Body of pancreas (tissue), 4 donors: ENCODE data around the gene IHH. TPM values are rescaled to one million over a fixed set of nuclear protein-coding genes. Genes with fewer than 3 reads are reported as not detected.

Experiments used
- ATAC-seq: fragments of 150-250 bp; one replicate; pipeline ENCODE4 v1.9.1; 2016
- DNase-seq, 4 donors: peaks; one replicate each; pipeline ENCODE4 v3.0.0-alpha.2; 2019
- H3K27ac ChIP-seq, 4 donors: fragments of 200-600 bp; sonication (generic); 1 replicate in 3 of 4; 2 replicates in 1 of 4; pipeline versions ENCODE4 v1.5.1 to v1.6.1; 2016 to 2019; ENCODE audit warnings: mild to moderate bottlenecking in 1 of 4, mixed read lengths in 1 of 4, moderate library complexity in 1 of 4
- H3K27me3 ChIP-seq, 2 donors: fragments of 200-600 bp; sonication (generic); one replicate each; pipeline ENCODE4 v1.6.0; 2016; ENCODE audit warnings: mild to moderate bottlenecking in 1 of 2
- H3K36me3 ChIP-seq, 2 donors: fragments of 200-600 bp; sonication (generic); replicated peaks in 1 of 2; 2 replicates each; pipeline ENCODE4 v1.5.1; 2016; ENCODE audit warnings: low read depth in 2 of 2; ENCODE audit not compliant: insufficient read depth in 1 of 2
- H3K4me1 ChIP-seq: fragments of 200-600 bp; sonication (generic); one replicate; pipeline ENCODE4 v1.6.0; 2016
- H3K4me3 ChIP-seq, 2 donors: fragments of 200-600 bp; sonication (generic); 1 replicate in 1 of 2; 2 replicates in 1 of 2; pipeline ENCODE4 v1.5.1; 2016 to 2019
- H3K9me3 ChIP-seq, 3 donors: fragments of 200-600 bp; sonication (generic); 1 replicate in 2 of 3; 2 replicates in 1 of 3; pipeline ENCODE4 v1.5.1; 2016
- POLR2A ChIP-seq, 3 donors: fragments of 450-650 bp; IDR thresholded peaks; one replicate each; pipeline ENCODE4 v1.6.1; 2016; ENCODE audit warnings: antibody characterized with exemption in 3 of 3, mild to moderate bottlenecking in 2 of 3
- whole genome bisulfite sequencing, 2 donors: methylation state at CpG; one replicate each; pipeline ENCODE4 v1.1.5; 2017; 5-methylcytosine and 5-hydroxymethylcytosine counted together
- intact Hi-C: fragments of 100-400 bp; cut with DNase I; formaldehyde crosslinking; loops from one replicate; pipeline ENCODE4 v1.15.1; 2023
- total RNA-seq, 2 donors: library from RNA; depleted of rRNA; stranded (reverse); fragments of >200 nt; gene quantifications; one replicate each; pipeline ENCODE4 v1.1.0, GENCODE V29; 2016
- TF ChIP-seq, protein P1 (sequence below), 7 experiments: fragments of 450-650 bp in 4 of 7; fragments of 200-600 bp in 3 of 7; sonication (generic) in 3 of 7; IDR thresholded peaks; one replicate each; pipeline ENCODE4 v1.5.1; 2016 to 2019; ENCODE audit warnings: antibody characterized with exemption in 7 of 7

The IHH gene
- total RNA-seq, 2 donors from 2014 or later: 1.0 TPM; not detected in 1

DNA sequence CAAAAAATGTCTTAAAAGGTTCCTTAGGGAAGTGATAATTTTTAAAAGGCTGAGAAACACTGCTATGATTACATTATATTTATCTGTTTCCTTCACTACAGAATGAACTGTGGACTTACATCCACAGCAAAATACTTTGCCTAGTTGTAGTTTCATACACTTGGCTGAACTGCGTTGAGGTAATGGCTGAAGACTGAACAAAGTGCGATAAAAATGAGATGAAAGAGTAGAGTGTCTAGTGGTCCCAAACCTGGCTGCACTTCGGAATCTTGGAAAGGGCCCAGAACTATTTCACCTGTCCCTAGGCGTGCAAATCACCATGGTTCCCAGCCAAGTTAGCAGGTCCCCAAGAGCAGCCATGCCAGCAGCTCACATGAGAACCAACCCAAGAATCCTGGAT is 18.2 kb upstream of the IHH start:
- DNase-seq (no peak), ATAC-seq (no peak)
- H3K4me3 ChIP-seq: no peak overlapping the region
- H3K4me1 ChIP-seq: peaks cover 14% of the 10 kb centered on the region
- TF ChIP-seq POLR2A (IDR thresholded peaks at IDR 0.05): no peak
- TF ChIP-seq, protein P1, sequence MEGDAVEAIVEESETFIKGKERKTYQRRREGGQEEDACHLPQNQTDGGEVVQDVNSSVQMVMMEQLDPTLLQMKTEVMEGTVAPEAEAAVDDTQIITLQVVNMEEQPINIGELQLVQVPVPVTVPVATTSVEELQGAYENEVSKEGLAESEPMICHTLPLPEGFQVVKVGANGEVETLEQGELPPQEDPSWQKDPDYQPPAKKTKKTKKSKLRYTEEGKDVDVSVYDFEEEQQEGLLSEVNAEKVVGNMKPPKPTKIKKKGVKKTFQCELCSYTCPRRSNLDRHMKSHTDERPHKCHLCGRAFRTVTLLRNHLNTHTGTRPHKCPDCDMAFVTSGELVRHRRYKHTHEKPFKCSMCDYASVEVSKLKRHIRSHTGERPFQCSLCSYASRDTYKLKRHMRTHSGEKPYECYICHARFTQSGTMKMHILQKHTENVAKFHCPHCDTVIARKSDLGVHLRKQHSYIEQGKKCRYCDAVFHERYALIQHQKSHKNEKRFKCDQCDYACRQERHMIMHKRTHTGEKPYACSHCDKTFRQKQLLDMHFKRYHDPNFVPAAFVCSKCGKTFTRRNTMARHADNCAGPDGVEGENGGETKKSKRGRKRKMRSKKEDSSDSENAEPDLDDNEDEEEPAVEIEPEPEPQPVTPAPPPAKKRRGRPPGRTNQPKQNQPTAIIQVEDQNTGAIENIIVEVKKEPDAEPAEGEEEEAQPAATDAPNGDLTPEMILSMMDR (IDR thresholded peaks at IDR 0.05): no peak
- intact Hi-C loops: no loop called here
- 85 to 98% methylated on average over 4 of the region's 4 CpGs for WGBS, 2 donors
- no peaks in the 10 kb centered on the region for H3K27me3 ChIP-seq
- H3K27ac ChIP-seq: no peak overlapping the region
- H3K36me3 ChIP-seq: peaks cover 0 to 4% of the 10 kb centered on the region in 2 donors
- no peaks in the 10 kb centered on the region for H3K9me3 ChIP-seq

- DNase-seq (no peak), ATAC-seq (no peak)
- peaks cover 14% of the 10 kb centered on the region for H3K4me1 ChIP-seq
- 73 to 80% methylated on average over 3 of the region's 3 CpGs for WGBS, 2 donors
- H3K36me3 ChIP-seq: peaks cover 0 to 4% of the 10 kb centered on the region in 2 donors
- H3K27ac ChIP-seq: no peak overlapping the region
- TF ChIP-seq, protein P1 (IDR thresholded peaks at IDR 0.05): no peak
- no peak for TF ChIP-seq POLR2A (IDR thresholded peaks at IDR 0.05)
- no peaks in the 10 kb centered on the region for H3K9me3 ChIP-seq
- H3K27me3 ChIP-seq: no peaks in the 10 kb centered on the region
- H3K4me3 ChIP-seq: no peak overlapping the region
- intact Hi-C loops: no loop called here
Measured at GRCh38 chr2:219078126-219078525, 17.4 kb upstream of the IHH start.

DNA sequence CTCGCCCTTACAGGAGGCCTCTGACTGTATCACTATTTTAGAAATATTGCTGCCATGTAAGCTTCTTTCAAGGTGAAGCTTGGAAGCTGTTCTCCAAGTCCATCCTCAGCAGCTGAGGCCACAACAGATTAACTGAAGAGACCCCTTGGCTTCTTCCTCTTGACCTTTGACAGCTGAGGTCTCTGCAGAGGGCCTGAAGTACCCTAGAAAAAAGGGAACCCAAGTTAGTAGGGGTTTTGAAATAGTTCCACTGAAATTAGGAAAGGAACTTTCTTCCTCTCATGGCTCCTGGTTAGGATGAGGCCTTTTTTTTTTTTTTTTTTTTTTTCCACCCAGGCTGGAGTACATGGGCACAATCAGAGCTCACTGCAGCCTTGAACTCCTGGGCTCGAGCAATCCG is 15.5 kb upstream of the IHH start:
- Histone ChIP-seq H3K4me3 (no peak overlapping the region), H3K27me3 (no peaks in the 10 kb centered on the region), H3K36me3 (peaks cover 0 to 4% of the 10 kb centered on the region in 2 donors), H3K9me3 (no peaks in the 10 kb centered on the region), H3K4me1 (no peaks in the 10 kb centered on the region), H3K27ac (no peak overlapping the region)
- no peak for TF ChIP-seq POLR2A (IDR thresholded peaks at IDR 0.05)
- TF ChIP-seq, protein P1 (IDR thresholded peaks at IDR 0.05): no peak
- ATAC-seq (no peak), DNase-seq (no peak)
- intact Hi-C loops: no loop called here
- WGBS, 2 donors: 85 to 98% methylated on average over 3 of the region's 3 CpGs

GRCh38 chr2:219073413-219074129 is 12.8 kb upstream of the IHH start:
- 48 to 53% methylated on average over 14 of the region's 14 CpGs for WGBS, 2 donors
- Histone ChIP-seq H3K27me3 (no peaks in the 10 kb centered on the region), H3K27ac (no peak overlapping the region), H3K4me1 (no peaks in the 10 kb centered on the region), H3K36me3 (peaks cover 0 to 4% of the 10 kb centered on the region in 2 donors), H3K4me3 (no peak overlapping the region), H3K9me3 (no peaks in the 10 kb centered on the region)
- TF ChIP-seq POLR2A (IDR thresholded peaks at IDR 0.05): no peak
- TF ChIP-seq, protein P1 (IDR thresholded peaks at IDR 0.05): peak; percentile 16 to 66 (median 54)
- peak; percentile 52 for ATAC-seq
- intact Hi-C loops: no loop called here
- DNase-seq: peak; percentile 46 to 71 (median 64)

GRCh38 chr2:219072741-219073250 is 12.1 kb upstream of the IHH start:
- Histone ChIP-seq H3K27ac (no peak overlapping the region), H3K4me3 (no peak overlapping the region), H3K36me3 (peaks cover 0 to 4% of the 10 kb centered on the region in 2 donors), H3K27me3 (no peaks in the 10 kb centered on the region), H3K9me3 (no peaks in the 10 kb centered on the region), H3K4me1 (no peaks in the 10 kb centered on the region)
- intact Hi-C loops: no loop called here
- TF ChIP-seq, protein P1 (IDR thresholded peaks at IDR 0.05): no peak
- TF ChIP-seq POLR2A (IDR thresholded peaks at IDR 0.05): no peak
- ATAC-seq (no peak), DNase-seq (no peak)
- WGBS, 2 donors: 78 to 79% methylated on average over 9 of the region's 9 CpGs
